HG02870 (cell line): Measurements from ENCODE around the gene ARHGEF16.

Experiments used
- ATAC-seq: cut with Tn5 transposase; IDR thresholded peaks from one replicate; pipeline ENCODE4 v1.9.1; 2021; ENCODE audit warnings: mild to moderate bottlenecking, moderate library complexity; ENCODE audit not compliant: unreplicated experiment

ARHGEF16 gene

DNA sequence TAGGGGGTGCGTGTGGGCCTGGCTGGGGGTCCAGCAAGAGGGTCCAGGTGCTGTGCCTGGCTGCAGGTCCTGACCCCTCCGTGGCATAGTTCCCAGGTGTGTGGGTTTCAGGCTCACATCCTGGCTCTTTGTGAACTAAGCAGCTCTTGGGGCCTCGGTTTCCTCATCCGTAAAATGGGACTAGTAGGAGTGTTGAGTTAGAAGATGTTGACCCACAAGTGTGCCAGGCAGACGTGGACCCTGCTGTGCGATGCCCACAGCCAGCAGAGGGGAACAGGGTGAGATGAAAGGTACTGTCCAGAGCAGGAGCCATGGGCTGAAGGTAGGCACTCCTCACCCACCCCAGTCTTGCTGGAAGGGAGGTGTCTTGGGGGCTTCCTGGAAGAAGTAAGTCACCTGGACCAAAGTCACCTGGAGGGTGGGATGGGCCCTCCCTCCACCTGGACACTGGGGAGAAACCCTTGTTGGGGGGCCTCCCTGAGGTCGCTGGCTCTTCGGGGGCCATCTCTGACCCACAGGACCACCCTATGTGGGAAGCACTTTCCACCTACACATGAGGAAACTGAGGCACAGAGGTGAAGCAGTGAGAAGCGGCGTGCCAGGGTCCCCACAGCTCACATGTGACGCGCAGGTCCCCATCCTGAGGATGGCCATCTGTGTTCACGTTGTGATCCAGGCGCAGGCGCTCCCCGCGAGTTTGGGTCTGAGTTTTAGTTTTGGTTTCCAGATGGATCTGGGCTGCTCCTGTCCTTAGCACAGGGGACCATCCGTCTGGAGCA lies 1.4 kb downstream of the ARHGEF16 start:
- ATAC-seq, result no peak

- no peak for ATAC-seq
Observed at GRCh38 chr1:3456449-3456963, 2.0 kb downstream of the ARHGEF16 start.

GRCh38 chr1:3456964-3457909 lies 2.8 kb downstream of the ARHGEF16 start:
- no peak for ATAC-seq

- ATAC-seq, result no peak
Observed at GRCh38 chr1:3457910-3458883, 3.7 kb downstream of the ARHGEF16 start.

DNA sequence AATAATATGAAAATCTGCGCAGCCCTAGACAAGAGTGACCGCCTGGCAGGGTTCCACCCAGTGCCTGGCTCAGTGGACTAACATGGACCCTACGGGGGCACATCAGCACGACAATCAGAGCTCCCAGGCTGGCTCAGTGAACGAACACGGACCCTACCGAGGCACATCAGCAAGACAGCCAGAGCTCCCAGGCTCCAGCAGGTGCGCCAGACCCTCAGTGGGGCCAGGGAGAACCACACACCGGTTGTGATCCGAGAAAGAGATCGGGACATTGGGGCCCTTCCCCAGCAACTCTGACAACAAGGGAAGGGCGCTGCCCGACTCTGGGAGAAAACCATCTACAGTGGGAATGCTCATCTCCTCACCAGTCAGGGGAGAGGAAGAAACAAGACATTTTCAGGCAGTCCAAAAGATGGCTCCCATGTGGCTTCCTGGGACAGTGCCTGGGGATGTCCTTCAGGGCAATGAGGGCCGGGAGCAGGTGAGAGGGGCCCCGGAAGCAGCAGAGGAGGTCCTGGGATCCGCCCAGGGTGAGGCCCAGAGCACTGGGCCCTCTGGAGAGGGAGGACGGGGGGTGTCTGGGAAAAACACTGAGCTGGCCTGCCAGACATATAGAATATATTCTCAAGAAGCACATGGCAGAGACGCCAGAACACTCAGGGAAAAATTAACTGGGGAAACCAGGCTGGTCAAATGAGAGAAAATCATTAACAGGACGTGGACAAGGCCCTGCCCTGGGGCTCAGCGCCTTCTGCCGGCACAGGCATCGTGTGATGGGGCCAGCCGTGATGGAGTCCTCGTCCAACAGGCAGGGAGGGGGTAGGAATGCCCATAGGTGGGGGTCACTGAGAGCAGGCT lies 4.8 kb downstream of the ARHGEF16 start:
- no peak for ATAC-seq

GRCh38 chr1:3459940-3460671 lies 5.6 kb downstream of the ARHGEF16 start:
- no peak for ATAC-seq

DNA sequence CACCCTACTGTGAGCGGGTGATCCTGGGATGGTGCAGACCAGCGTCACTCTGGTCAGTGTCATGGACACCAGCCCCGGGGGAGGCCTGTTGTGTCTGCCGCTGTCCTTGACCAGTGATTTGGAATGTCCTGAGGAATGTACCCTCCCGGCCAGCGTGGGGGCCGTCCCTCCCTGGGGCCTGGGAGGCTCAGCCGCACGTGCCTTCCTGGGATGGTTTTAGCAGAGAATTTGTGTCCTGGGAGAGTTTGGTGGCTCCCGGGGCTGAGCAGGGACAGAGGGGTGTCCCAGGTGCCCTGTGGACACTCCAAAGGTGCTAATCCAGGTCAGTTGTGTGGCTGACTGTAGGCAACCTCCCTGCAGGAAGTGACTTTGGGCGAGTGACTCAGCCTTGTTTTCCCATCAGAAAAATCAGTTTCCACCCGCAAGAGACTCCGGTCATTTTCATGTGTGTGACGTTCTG lies 6.2 kb downstream of the ARHGEF16 start:
- ATAC-seq, result no peak

GRCh38 chr1:3461238-3461933 lies 6.9 kb downstream of the ARHGEF16 start:
- no peak for ATAC-seq

- no peak for ATAC-seq
Observed at GRCh38 chr1:3461934-3462275, 7.4 kb downstream of the ARHGEF16 start.

DNA sequence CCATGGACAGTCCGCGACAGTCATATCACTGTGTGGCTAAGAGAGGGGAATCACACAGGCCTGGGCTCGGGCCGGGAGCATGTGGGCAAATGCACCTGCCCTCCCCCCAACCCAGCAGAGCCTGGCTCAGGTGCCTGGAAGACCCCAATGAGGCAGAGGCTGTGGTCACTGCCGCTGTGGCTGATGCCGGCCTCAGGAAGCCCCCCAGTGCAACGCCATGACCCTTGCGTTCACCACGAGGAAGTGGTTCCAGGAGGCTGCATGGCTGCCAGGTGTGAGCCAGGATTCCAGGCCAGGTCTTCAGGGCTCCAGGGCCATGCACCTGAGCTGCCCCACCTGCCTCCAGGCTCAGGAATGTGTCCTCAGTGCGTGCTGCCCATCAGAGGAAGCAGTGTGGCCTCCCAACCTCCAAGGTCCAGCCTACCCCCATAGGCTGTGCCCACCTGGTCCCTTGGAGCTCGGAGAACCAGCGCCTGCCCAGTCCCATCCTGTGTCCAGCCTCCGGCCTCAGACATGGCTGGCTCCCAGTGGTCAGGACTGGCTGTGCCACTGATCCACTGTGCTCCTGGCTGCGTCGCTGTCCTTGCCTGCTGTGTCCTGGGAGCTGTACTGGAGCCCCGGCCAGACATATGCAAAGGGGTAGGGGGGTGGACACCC lies 8.0 kb downstream of the ARHGEF16 start:
- no peak for ATAC-seq

DNA sequence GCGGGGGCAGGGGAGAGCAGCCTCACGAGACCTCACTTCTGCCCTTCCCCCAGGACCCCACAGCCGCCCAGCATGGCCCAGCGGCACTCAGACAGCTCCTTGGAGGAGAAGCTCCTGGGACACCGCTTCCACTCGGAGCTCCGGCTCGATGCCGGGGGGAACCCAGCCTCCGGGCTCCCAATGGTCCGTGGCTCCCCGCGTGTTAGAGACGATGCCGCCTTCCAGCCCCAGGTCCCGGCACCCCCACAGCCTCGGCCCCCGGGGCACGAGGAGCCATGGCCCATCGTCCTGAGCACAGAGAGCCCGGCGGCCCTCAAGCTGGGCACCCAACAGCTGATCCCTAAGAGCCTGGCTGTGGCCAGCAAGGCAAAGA lies 8.5 kb downstream of the ARHGEF16 start:
- ATAC-seq, result no peak

DNA sequence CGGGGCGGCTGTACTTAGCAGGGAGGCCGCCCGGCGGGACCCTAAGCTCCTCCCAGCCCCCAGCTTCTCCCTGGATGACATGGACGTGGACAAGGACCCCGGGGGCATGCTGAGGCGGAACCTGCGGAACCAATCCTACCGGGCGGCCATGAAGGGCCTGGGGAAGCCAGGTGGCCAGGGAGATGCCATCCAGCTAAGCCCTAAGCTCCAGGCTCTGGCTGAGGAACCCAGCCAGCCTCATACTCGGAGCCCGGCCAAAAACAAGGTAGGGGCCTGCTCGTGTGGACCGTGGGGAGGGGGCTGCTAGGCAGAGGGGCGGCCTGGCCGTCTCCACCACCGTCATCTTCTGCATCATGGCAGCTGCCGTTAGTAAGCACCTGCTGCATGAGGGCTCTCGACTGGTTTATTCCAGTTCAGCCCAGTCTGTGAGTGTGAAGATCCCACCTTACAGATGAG lies 9.0 kb downstream of the ARHGEF16 start:
- ATAC-seq, result no peak

- ATAC-seq, result no peak
Observed at GRCh38 chr1:3463891-3464648, 9.6 kb downstream of the ARHGEF16 start.

- ATAC-seq, result no peak
Observed at GRCh38 chr1:3464649-3465025, 10.2 kb downstream of the ARHGEF16 start.

- no peak for ATAC-seq
Observed at GRCh38 chr1:3465091-3465934, 10.8 kb downstream of the ARHGEF16 start.

DNA sequence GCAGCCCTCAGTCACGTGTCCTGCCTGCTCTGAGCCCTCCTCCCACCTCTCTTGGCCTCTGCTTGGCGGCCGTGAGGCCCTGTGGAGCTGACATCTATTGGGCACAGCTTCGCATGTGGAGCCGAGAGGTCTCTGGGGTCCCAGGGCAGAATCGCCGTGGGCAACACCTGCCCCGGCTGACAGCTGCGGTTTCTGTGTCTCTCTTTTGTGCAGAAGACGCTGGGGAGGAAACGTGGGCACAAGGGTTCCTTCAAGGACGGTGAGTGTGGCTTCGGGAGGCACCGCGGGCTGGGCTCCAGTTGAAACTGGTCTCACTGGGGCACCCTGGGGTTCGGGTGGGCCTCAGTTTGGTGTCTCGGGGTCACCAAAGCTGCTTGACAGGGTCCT lies 11.5 kb downstream of the ARHGEF16 start:
- ATAC-seq, result no peak
